Measurements from ENCODE around the gene HPS3.
"Not testable (repeated sequence)": the region's sequence is repeated elsewhere in the genome, so short reads cannot be mapped to it uniquely, and the experiment has no call there.

HPS3 gene, protein sequence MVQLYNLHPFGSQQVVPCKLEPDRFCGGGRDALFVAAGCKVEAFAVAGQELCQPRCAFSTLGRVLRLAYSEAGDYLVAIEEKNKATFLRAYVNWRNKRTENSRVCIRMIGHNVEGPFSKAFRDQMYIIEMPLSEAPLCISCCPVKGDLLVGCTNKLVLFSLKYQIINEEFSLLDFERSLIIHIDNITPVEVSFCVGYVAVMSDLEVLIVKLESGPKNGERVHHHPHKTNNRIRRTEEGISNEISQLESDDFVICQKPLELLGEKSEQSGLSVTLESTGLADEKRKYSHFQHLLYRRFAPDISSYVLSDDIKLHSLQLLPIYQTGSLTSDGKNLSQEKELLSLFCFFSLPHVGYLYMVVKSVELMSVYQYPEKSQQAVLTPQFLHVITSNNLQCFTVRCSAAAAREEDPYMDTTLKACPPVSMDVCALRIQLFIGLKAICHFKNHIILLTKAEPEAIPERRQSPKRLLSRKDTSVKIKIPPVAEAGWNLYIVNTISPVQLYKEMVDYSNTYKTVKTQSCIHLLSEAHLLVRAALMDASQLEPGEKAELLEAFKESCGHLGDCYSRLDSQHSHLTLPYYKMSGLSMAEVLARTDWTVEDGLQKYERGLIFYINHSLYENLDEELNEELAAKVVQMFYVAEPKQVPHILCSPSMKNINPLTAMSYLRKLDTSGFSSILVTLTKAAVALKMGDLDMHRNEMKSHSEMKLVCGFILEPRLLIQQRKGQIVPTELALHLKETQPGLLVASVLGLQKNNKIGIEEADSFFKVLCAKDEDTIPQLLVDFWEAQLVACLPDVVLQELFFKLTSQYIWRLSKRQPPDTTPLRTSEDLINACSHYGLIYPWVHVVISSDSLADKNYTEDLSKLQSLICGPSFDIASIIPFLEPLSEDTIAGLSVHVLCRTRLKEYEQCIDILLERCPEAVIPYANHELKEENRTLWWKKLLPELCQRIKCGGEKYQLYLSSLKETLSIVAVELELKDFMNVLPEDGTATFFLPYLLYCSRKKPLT

GRCh38 chr3:149129326-149130205, at the start of gene HPS3:
Gene HPS3 (plus strand): TSS chr3:149129638. CDS start chr3:149129724, 86 bp downstream.
- DNase-seq, result peak; percentile 13

DNA sequence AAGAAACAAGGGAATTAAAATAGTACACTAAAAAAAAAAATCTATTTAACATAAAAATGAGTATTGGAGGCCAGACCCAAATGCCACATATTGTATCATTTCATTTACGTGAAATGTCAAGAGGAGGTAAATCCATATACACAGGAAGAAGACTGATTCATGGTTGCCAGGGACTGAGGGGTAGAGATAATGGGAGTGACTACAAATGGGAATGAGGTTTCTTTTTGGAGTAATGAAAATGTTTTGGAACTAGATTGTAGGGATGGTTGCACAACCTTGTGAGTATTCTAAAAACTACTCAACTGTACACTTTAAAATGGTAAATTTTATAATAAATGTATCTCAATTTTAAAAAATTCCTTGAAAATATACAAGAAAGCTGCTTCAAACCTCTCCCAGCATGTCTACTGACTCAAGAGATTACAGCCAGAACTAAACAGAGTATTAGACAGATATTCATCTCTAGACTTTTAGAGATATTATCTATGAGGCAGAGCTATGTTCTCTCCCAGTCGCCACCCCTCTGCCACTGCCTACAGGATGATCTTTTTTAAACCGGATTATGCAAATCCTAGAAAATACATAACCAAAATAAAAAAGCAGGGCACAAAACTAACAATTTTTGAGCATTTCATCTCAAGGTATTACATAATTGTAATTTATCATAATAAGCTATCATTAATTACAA, 49.3 kb upstream of the HPS3 start:
- no peak for DNase-seq

- no peak for DNase-seq
These were observed 48.7 kb upstream of the HPS3 start for GRCh38 chr3:149080699-149081091.

- no peak for DNase-seq
These were observed 47.7 kb upstream of the HPS3 start for GRCh38 chr3:149081772-149082171.

GRCh38 chr3:149085828-149086231, 43.6 kb upstream of the HPS3 start:
- no peak for DNase-seq

DNA sequence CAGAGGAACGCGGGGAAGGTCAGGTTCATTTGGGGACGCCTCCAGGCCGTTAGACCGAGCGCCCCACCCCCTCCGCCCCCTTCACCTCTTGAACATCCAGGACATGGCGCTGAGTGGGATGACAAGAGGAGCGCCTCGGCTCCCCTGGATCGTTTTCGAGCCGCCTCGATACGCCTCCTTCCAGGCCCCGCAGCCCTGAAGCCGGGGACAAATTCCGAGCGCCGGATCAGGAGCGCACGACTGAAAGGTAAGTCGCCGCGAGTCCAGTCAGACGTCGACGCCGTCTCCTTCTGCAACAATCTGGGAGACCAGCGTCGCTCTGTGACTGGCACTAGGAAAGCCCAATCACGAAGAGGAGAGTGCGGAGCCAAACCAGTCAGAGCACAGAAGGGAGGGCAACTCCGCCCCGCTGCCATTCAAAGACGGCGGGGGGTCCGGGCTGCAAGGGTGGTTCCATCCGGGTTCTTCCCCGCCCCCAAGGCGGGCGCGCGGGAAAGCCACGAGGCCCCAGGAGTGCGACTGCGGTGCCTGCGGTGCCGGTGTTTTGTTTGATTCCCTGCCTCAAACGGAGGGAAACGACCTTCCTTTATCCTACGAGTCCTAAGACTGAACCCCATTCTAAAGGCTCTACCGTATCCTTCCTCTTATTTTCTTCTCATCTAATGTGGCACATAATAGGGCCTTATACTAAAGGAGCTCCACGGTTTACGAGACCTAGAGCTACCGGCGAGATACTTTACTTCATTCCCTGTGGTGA, 43.0 kb upstream of the HPS3 start, which contains the start of gene HLTF:
Gene HLTF (minus strand): TSS at position 302 of the 757 bp plus-strand sequence. CDS start 197 bp downstream, at position 105.
- DNase-seq, result peak; percentile 92

DNA sequence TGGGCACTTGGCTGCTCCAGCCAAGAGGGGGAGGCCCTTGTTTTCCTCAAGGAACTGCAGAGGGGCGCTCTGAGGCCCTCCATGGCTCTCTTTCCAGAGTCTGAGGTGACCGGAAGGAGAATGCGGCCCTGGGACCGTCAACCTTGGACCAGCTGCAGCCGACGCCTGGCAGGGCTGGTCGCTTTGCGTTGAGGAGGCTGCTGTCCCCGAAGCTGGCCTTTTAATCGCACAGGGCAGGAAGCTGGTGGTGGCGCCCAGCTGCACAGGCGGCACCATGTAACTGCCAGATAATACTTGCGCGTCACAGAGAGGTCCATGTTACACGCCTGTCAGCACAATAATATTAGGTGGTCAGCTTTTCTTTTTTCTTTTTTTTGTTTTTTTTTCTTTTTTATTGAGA, 42.2 kb upstream of the HPS3 start:
- no peak for DNase-seq

GRCh38 chr3:149089395-149089794, 40.0 kb upstream of the HPS3 start:
- DNase-seq, result no peak

- no peak for DNase-seq
These were observed 39.0 kb upstream of the HPS3 start for GRCh38 chr3:149090461-149090860.

DNA sequence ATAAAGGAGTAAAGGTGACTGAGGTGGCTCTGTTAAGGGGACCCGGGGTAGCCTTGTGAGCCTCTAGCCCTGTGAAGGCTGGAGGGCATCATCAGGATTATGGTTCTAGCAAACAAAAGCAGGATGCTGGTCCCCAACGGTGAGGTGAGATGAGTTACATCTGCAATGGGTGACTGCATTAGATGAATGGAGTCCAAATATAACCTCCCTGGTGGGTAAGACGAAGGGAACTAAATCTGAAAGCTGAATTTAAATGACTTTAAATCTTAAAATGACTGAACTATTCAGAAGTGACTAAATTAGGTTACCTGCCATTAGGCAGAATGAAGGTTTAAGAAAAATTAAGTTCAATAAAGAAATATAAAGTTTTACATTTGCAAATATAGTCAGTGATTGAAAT, 38.5 kb upstream of the HPS3 start:
- DNase-seq, result no peak

- no peak for DNase-seq
These were observed 37.5 kb upstream of the HPS3 start for GRCh38 chr3:149091983-149092382.

DNA sequence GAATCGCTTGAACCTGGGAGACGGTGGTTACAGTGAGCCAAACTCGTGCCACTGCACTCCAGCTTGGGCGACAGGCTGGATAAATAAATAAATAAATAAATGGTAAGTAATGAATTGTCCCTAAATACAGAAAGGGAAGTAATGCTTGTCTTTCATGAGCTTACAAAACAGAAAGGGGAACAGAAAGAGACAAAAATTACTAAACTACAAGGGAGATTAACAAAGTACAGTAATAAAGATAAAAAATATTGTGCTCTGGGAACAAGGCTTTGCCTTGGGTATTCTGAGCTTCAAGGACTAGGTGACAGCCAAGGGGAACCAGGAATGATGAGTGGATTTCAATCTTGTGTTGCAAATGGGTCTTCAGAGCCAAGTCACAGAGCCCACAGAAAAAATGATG, 34.0 kb upstream of the HPS3 start:
- DNase-seq, result no peak

- DNase-seq, result not testable (repeated sequence)
These were observed 31.5 kb upstream of the HPS3 start for GRCh38 chr3:149097987-149098386.

GRCh38 chr3:149101154-149101553, 28.3 kb upstream of the HPS3 start:
- DNase-seq, result no peak

GRCh38 chr3:149101641-149102040, 27.8 kb upstream of the HPS3 start:
- DNase-seq, result no peak

DNA sequence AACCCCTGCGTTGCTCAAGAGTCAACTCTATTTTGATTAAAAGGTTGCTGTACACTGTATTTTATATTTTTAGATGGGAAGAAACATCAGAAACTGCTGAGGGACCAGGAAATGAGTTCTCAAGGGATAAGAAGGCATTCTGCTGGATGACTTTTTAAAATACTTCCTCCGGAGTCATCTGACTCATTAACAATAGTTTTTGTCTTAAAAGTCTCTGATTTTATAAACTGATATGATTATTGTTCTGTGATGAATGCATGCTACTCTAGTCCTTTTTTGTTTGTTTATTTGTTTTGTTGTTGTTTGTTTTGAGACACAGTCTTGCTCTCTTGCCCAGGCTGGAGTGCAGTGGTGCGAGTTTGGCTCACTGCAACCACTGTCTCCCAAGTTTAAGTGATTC, 25.0 kb upstream of the HPS3 start:
- DNase-seq, result no peak

- DNase-seq, result no peak
These were observed 15.0 kb upstream of the HPS3 start for GRCh38 chr3:149114458-149114857.

- DNase-seq, result no peak
These were observed 14.3 kb upstream of the HPS3 start for GRCh38 chr3:149115114-149115513.

- no peak for DNase-seq
These were observed 10.7 kb upstream of the HPS3 start for GRCh38 chr3:149118724-149119123.

DNA sequence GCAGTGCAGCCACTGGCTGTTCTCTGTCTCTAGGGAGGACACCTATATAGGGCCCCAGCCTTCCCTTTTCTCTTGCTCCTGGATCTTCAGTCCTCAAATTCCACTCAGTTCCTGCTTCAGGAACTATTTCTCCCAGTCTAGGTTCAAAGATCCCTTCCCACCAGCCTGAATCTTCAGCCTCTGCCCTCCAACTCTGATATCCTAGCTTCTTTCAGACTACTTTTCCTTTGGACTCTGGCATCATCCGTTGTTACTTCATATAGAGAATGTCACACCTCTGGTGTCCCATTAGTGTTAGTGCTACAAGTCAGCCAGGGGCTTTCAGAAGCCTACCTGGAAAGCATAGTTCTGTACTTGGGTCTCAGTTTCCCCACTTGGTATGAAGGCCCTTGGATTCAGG, 10.0 kb upstream of the HPS3 start:
- DNase-seq, result no peak
